Measurements from ENCODE around the gene EME2.

DNA sequence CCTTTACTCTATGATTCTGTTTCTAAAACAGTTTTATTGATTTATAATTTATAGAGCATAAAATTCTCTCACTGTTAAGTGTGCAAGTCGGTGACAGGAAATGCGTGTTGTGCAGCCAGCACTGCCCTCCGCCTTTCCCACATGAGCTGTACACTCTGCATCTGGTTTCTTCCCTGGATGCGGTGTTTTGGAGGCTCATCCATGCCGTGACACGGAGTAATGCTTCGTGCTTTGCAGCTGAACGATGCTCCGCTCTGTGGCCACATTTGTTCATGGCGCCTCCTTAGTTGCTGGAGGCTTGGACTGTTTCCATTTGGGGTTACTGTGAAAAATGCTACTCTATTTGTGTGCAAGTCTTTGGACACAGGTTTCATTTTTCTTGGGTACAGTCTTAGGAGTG is 28.1 kb downstream of the EME2 start:
- TF ChIP-seq EP300 (IDR thresholded peaks at IDR 0.05; ENCODE audit: borderline replicate concordance) = no peak
- TF ChIP-seq YY1 (IDR thresholded peaks at IDR 0.05; ENCODE audit: low read depth) = no peak
- TF ChIP-seq, protein P1, sequence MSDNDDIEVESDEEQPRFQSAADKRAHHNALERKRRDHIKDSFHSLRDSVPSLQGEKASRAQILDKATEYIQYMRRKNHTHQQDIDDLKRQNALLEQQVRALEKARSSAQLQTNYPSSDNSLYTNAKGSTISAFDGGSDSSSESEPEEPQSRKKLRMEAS (IDR thresholded peaks at IDR 0.05) = no peak
- TF ChIP-seq, protein P2, sequence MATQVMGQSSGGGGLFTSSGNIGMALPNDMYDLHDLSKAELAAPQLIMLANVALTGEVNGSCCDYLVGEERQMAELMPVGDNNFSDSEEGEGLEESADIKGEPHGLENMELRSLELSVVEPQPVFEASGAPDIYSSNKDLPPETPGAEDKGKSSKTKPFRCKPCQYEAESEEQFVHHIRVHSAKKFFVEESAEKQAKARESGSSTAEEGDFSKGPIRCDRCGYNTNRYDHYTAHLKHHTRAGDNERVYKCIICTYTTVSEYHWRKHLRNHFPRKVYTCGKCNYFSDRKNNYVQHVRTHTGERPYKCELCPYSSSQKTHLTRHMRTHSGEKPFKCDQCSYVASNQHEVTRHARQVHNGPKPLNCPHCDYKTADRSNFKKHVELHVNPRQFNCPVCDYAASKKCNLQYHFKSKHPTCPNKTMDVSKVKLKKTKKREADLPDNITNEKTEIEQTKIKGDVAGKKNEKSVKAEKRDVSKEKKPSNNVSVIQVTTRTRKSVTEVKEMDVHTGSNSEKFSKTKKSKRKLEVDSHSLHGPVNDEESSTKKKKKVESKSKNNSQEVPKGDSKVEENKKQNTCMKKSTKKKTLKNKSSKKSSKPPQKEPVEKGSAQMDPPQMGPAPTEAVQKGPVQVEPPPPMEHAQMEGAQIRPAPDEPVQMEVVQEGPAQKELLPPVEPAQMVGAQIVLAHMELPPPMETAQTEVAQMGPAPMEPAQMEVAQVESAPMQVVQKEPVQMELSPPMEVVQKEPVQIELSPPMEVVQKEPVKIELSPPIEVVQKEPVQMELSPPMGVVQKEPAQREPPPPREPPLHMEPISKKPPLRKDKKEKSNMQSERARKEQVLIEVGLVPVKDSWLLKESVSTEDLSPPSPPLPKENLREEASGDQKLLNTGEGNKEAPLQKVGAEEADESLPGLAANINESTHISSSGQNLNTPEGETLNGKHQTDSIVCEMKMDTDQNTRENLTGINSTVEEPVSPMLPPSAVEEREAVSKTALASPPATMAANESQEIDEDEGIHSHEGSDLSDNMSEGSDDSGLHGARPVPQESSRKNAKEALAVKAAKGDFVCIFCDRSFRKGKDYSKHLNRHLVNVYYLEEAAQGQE (IDR thresholded peaks at IDR 0.05; ENCODE audit: low read depth) = no peak
- TF ChIP-seq TEAD4 (IDR thresholded peaks at IDR 0.05) = no peak
- no peak for TF ChIP-seq CEBPB (IDR thresholded peaks at IDR 0.05)
- no peak for TF ChIP-seq ZBTB7A (IDR thresholded peaks at IDR 0.05; ENCODE audit: low read depth)
- no peak for TF ChIP-seq TAF1 (IDR thresholded peaks at IDR 0.05; ENCODE audit: low read depth)
- TF ChIP-seq, protein P3, sequence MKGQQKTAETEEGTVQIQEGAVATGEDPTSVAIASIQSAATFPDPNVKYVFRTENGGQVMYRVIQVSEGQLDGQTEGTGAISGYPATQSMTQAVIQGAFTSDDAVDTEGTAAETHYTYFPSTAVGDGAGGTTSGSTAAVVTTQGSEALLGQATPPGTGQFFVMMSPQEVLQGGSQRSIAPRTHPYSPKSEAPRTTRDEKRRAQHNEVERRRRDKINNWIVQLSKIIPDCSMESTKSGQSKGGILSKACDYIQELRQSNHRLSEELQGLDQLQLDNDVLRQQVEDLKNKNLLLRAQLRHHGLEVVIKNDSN (IDR thresholded peaks at IDR 0.05) = no peak
- TF ChIP-seq FOXM1 (IDR thresholded peaks at IDR 0.05; ENCODE audit: borderline replicate concordance, low read depth) = no peak

All from Ishikawa (cell line).